Endodermal cell (in vitro differentiated cells): Measurements from ENCODE around the gene F2RL3. TPM values are rescaled to one million over a fixed set of nuclear protein-coding genes. Genes with fewer than 3 reads are reported as not detected.

Experiments
- DNase-seq: peaks from one replicate; pipeline ENCODE4 v3.0.0-alpha.2; 2017
- H3K27ac ChIP-seq: 2 replicates; pipeline ENCODE4 v1.5.1; 2013; ENCODE audit warnings: mild to moderate bottlenecking, low read depth, low read length, moderate library complexity
- H3K27me3 ChIP-seq: 2 replicates; pipeline ENCODE4 v1.6.1; 2013; ENCODE audit warnings: mild to moderate bottlenecking, low read length, moderate library complexity; ENCODE audit not compliant: insufficient read depth, control insufficient read depth, poor library complexity, severe bottlenecking
- H3K36me3 ChIP-seq: 2 replicates; pipeline ENCODE4 v1.7.0; 2013; ENCODE audit warnings: mild to moderate bottlenecking, low read length, moderate library complexity; ENCODE audit not compliant: control insufficient read depth, insufficient read depth
- H3K4me1 ChIP-seq: one replicate; pipeline ENCODE4 v1.7.0; 2013; ENCODE audit warnings: low read length; ENCODE audit not compliant: control insufficient read depth, insufficient read depth
- H3K4me3 ChIP-seq: 2 replicates; pipeline ENCODE4 v1.5.1; 2013; ENCODE audit warnings: mild to moderate bottlenecking, low read length, moderate library complexity
- H3K9ac ChIP-seq: 2 replicates; pipeline ENCODE4 v1.6.1; 2013; ENCODE audit warnings: mild to moderate bottlenecking, low read length, moderate library complexity; ENCODE audit not compliant: poor library complexity, severe bottlenecking; ENCODE audit errors: extremely low read depth
- H3K9me3 ChIP-seq: 2 replicates; pipeline ENCODE4 v1.6.1; 2013; ENCODE audit warnings: mild to moderate bottlenecking, low read length, moderate library complexity; ENCODE audit not compliant: control insufficient read depth
- H3K27ac Mint-ChIP-seq: 2 replicates; pipeline ENCODE4 v1.8.0; 2020; ENCODE audit warnings: mixed read lengths
- H3K27me3 Mint-ChIP-seq: 2 replicates; pipeline ENCODE4 v1.8.0; 2021; ENCODE audit warnings: mild to moderate bottlenecking, mixed read lengths; ENCODE audit not compliant: insufficient read depth
- H3K36me3 Mint-ChIP-seq: 2 replicates; pipeline ENCODE4 v1.8.0; 2020; ENCODE audit warnings: low read depth, mixed read lengths
- H3K4me1 Mint-ChIP-seq: 2 replicates; pipeline ENCODE4 v1.8.0; 2020; ENCODE audit warnings: mixed read lengths
- H3K4me3 Mint-ChIP-seq: 2 replicates; pipeline ENCODE4 v1.8.0; 2020; ENCODE audit warnings: mild to moderate bottlenecking, moderate library complexity, mixed read lengths
- H3K9me3 Mint-ChIP-seq: 2 replicates; pipeline ENCODE4 v1.8.0; 2020; ENCODE audit warnings: mild to moderate bottlenecking, mixed read lengths
- CTCF ChIP-seq: fragments of 200-600 bp; sonication (generic); conservative IDR thresholded peaks from 2 replicates; pipeline ENCODE4 v1.5.0; 2021; ENCODE audit warnings: antibody characterized with exemption, mild to moderate bottlenecking
- WGBS, 2 experiments: methylation state at CpG; one replicate each; pipeline versions ENCODE4 v1.1.5 to v1.1.7; 2013; ENCODE audit warnings: missing lambda C conversion rate in 2 of 2, mixed read lengths in 1 of 2; ENCODE audit not compliant: insufficient coverage in 1 of 2, insufficient read length in 1 of 2; 5-methylcytosine and 5-hydroxymethylcytosine counted together
- total RNA-seq, 2 donors: library from RNA; stranded (reverse); fragmentation: NEBNext Ultra II Directional in 1 of 2; extraction: Animal tissue kit (Norgen Biotek cat#: 25700) in 1 of 2; gene quantifications; 2 replicates in 1 of 2; 3 replicates in 1 of 2; pipeline ENCODE4 v1.2.1, GENCODE V29; 2021

The F2RL3 gene
- total RNA-seq, 2 donors from 2014 or later, result not detected

GRCh38 chr19:16897856-16898161, 9.0 kb downstream of the F2RL3 start:
- Histone ChIP-seq H3K4me1 (no peaks in the 10 kb centered on the region), H3K4me3 (peak overlapping the region; percentile 76), H3K27ac (no peak overlapping the region), H3K9ac (no peak overlapping the region), H3K36me3 (no peaks in the 10 kb centered on the region), H3K9me3 (no peaks in the 10 kb centered on the region), H3K27me3 (peaks cover 31% of the 10 kb centered on the region)
- DNase-seq, result no peak
- H3K27me3 Mint-ChIP-seq, result peaks cover 24% of the 10 kb centered on the region
- TF ChIP-seq CTCF, result no peak
- no peaks in the 10 kb centered on the region for H3K4me1 Mint-ChIP-seq
- peak overlapping the region; percentile 58 for H3K4me3 Mint-ChIP-seq
- no peaks in the 10 kb centered on the region for H3K36me3 Mint-ChIP-seq
- 10 to 16% methylated on average over 11 to 30 of the region's 30 CpGs for WGBS, 2 experiments
- H3K27ac Mint-ChIP-seq, result no peak overlapping the region
- no peaks in the 10 kb centered on the region for H3K9me3 Mint-ChIP-seq

- Mint-ChIP-seq H3K4me1 (no peaks in the 10 kb centered on the region), H3K36me3 (no peaks in the 10 kb centered on the region), H3K9me3 (no peaks in the 10 kb centered on the region), H3K27me3 (peaks cover 24% of the 10 kb centered on the region), H3K27ac (no peak overlapping the region), H3K4me3 (peak overlapping the region; percentile 58)
- no peak for DNase-seq
- Histone ChIP-seq H3K27me3 (peaks cover 31% of the 10 kb centered on the region), H3K9me3 (no peaks in the 10 kb centered on the region), H3K27ac (no peak overlapping the region), H3K4me3 (no peak overlapping the region), H3K9ac (no peak overlapping the region), H3K4me1 (no peaks in the 10 kb centered on the region), H3K36me3 (no peaks in the 10 kb centered on the region)
- no peak for TF ChIP-seq CTCF
- 87 to 90% methylated on average over 6 to 12 of the region's 12 CpGs for WGBS, 2 experiments
These were observed 9.7 kb downstream of the F2RL3 start for GRCh38 chr19:16898361-16899015.

- Histone ChIP-seq H3K4me3 (no peak overlapping the region), H3K27ac (no peak overlapping the region), H3K4me1 (no peaks in the 10 kb centered on the region), H3K27me3 (peaks cover 31% of the 10 kb centered on the region), H3K36me3 (no peaks in the 10 kb centered on the region), H3K9me3 (no peaks in the 10 kb centered on the region), H3K9ac (no peak overlapping the region)
- Mint-ChIP-seq H3K9me3 (no peaks in the 10 kb centered on the region), H3K4me1 (no peaks in the 10 kb centered on the region), H3K27me3 (peaks cover 24% of the 10 kb centered on the region), H3K36me3 (no peaks in the 10 kb centered on the region), H3K27ac (no peak overlapping the region), H3K4me3 (no peak overlapping the region)
- TF ChIP-seq CTCF, result peak; percentile 82
- peak; percentile 87 for DNase-seq
- 35 to 37% methylated on average over 4 to 7 of the region's 7 CpGs for WGBS, 2 experiments
These were observed 10.8 kb downstream of the F2RL3 start for GRCh38 chr19:16899566-16900075.
